ENCODE measurements around the gene SS18L1. TPM values are rescaled to one million over a fixed set of nuclear protein-coding genes. Genes with fewer than 3 reads are reported as not detected.
"Not testable (repeated sequence)": the region's sequence is repeated elsewhere in the genome, so short reads cannot be mapped to it uniquely, and the experiment has no call there.

Gene SS18L1
- total RNA-seq, 3 donors from 2014 or later (not counting 1 experiment from before 2014, with no cell fraction given), result 19.1 to 26.0 (median 23.7) TPM

DNA sequence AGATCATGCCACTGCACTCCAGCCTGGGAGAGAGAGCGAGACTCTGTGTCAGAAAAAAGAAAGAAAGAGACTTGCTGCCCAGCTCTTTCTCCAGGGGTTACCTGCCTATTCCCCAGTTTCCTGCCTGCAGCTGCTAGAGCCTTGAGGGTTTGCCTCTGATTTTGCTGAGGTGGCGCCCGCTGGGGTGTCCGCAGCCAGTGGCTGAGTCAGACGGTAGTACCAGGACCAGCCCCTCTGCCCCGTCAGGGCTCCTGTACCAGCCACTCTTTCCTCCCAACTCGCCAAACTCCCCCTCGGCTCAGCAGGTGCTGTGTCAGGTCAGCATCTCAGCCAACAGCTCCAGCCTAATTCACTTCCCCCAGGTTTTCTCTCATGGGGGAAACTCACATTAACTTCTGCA, 28.7 kb upstream of the SS18L1 start:
- peaks cover 0 to 22% of the 10 kb centered on the region in 2 donors for H3K4me1 Mint-ChIP-seq
- peaks cover 30% of the 10 kb centered on the region for H3K4me1 ChIP-seq (ENCODE audit: control insufficient read depth, insufficient read depth, low read length)
- peaks cover 8% of the 10 kb centered on the region for H3K36me3 Mint-ChIP-seq
- H3K27me3 ChIP-seq (ENCODE audit: control insufficient read depth, insufficient read depth, low read length), result peaks cover 18% of the 10 kb centered on the region
- H3K9me3 Mint-ChIP-seq, result peaks cover 5 to 11% of the 10 kb centered on the region in 2 donors
- peaks cover 11 to 12% of the 10 kb centered on the region in 2 donors for H3K27me3 Mint-ChIP-seq (ENCODE audit: low read depth in 2 of 2)
- peaks cover 54% of the 10 kb centered on the region for H3K9me3 ChIP-seq (ENCODE audit: control insufficient read depth, insufficient read depth, low read length)
- H3K36me3 ChIP-seq (ENCODE audit: control insufficient read depth, insufficient read depth, low read length), result no peaks in the 10 kb centered on the region
- no peak overlapping the region for H3K4me3 ChIP-seq (ENCODE audit: low read length)
- no peak for ATAC-seq
- intact Hi-C loops (cut with micrococcal nuclease), result no loop called here
- no peak overlapping the region for H3K4me3 Mint-ChIP-seq
- no peak overlapping the region for H3K27ac Mint-ChIP-seq
- no peak overlapping the region for H3K27ac ChIP-seq (ENCODE audit: low read length)
- WGBS (ENCODE audit: insufficient coverage), result 60% methylated on average over 8 of the region's 8 CpGs
- DNase-seq, result no peak
- TF ChIP-seq, protein P1, sequence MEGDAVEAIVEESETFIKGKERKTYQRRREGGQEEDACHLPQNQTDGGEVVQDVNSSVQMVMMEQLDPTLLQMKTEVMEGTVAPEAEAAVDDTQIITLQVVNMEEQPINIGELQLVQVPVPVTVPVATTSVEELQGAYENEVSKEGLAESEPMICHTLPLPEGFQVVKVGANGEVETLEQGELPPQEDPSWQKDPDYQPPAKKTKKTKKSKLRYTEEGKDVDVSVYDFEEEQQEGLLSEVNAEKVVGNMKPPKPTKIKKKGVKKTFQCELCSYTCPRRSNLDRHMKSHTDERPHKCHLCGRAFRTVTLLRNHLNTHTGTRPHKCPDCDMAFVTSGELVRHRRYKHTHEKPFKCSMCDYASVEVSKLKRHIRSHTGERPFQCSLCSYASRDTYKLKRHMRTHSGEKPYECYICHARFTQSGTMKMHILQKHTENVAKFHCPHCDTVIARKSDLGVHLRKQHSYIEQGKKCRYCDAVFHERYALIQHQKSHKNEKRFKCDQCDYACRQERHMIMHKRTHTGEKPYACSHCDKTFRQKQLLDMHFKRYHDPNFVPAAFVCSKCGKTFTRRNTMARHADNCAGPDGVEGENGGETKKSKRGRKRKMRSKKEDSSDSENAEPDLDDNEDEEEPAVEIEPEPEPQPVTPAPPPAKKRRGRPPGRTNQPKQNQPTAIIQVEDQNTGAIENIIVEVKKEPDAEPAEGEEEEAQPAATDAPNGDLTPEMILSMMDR (IDR thresholded peaks at IDR 0.05), result no peak

DNA sequence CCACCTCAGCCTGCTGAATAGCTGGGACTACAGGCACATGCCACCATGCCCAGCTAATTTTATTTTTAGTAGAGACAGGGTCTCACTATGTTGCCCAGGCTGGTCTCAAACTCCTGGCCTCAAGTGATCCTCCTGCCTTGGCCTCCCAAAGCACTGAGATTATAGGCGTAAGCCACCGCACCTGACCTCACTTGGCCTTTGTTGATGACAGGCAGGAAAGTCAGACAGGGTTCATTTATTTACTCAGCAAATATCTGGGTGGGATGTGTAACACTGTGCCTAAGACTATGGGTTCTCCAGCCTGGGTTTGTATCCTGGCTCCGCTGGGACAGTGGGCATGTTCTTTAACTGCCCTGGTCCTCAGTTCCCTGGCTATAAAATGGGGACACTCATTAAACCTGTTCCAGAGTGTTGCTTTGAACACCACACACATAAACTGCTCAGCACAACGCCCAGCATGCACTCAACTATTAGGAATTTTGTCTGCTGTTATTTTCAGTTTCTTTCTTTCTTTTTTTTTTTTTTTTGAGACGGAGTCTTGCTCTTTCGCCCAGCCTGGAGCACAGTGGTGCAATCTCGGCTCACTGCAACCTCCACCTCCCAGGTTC, 27.7 kb upstream of the SS18L1 start:
- H3K36me3 Mint-ChIP-seq; H3K27ac Mint-ChIP-seq; DNase-seq; H3K27ac ChIP-seq (ENCODE audit: low read length); H3K4me3 Mint-ChIP-seq; H3K9me3 Mint-ChIP-seq; H3K4me3 ChIP-seq (ENCODE audit: low read length); ATAC-seq; H3K36me3 ChIP-seq (ENCODE audit: control insufficient read depth, insufficient read depth, low read length); intact Hi-C loops (cut with micrococcal nuclease): not testable (repeated sequence)
- H3K27me3 ChIP-seq (ENCODE audit: control insufficient read depth, insufficient read depth, low read length), result peaks cover 18% of the 10 kb centered on the region
- WGBS (ENCODE audit: insufficient coverage), result 93% methylated on average over 7 of the region's 7 CpGs
- H3K4me1 ChIP-seq (ENCODE audit: control insufficient read depth, insufficient read depth, low read length), result peaks cover 32% of the 10 kb centered on the region
- H3K9me3 ChIP-seq (ENCODE audit: control insufficient read depth, insufficient read depth, low read length), result peaks cover 45% of the 10 kb centered on the region
- Mint-ChIP-seq H3K27me3 (ENCODE audit: low read depth in 2 of 2) (peaks cover 11% of the 10 kb centered on the region in 2 donors), H3K4me1 (peaks cover 2 to 22% of the 10 kb centered on the region in 2 donors)

DNA sequence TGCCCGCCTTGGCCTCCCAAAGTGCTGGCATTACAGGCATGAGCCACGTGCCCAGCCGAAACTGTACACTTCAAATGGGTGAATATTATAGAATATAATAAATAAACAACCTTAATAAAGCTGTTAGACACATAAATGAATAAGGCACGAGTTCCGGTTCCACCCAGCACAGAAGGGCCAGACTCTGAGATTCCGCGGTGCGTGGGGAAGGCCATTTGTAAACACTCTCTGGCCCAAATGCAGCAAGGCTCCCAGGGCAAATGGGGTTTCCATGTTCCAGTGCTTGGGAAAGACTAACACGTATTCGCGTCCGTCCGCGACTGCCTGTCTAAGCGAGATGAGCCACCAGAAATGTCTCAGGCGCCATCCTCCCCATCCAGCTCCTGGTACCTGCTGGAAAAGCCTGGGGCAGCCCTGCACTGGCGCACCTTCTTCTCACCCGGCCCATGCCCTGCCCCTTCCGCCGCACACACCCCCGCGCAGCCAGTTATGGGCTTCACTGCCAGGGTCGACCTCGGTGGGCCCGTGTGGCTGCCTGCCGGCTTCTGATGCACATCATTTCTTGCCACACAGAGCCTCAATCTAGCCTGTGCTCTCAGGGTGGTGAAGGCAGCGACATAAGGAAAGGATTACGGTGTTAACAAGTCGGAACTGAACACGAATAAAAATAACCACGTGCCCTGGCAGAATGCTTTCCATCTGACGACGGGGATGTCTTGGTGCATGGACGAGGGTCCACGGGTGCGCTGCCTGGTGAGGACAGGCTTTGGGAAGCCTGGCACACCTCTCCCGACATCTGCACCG, 26.8 kb upstream of the SS18L1 start:
- no peak overlapping the region for H3K4me3 ChIP-seq (ENCODE audit: low read length)

DNA sequence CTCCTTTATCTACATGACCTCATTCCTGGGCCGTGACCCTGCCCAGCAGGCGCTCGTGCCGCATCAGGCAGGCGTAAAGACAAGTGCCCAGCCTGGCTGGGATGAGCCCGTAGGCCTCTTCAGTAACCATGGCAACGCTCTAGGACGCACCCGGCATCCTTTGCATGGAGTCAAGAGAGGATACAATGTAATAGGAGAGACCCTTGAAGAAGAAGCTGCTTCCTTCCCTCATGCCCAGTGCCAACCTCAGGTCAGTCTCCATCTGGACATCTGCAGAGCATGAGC, 26.3 kb upstream of the SS18L1 start:
- Histone ChIP-seq H3K36me3 (ENCODE audit: control insufficient read depth, insufficient read depth, low read length) (no peaks in the 10 kb centered on the region), H3K9me3 (ENCODE audit: control insufficient read depth, insufficient read depth, low read length) (peaks cover 35% of the 10 kb centered on the region), H3K27ac (ENCODE audit: low read length) (peak overlapping the region; percentile 24), H3K4me3 (ENCODE audit: low read length) (no peak overlapping the region), H3K4me1 (ENCODE audit: control insufficient read depth, insufficient read depth, low read length) (peaks cover 39% of the 10 kb centered on the region), H3K27me3 (ENCODE audit: control insufficient read depth, insufficient read depth, low read length) (peaks cover 15% of the 10 kb centered on the region)
- DNase-seq (no peak), ATAC-seq (no peak)
- H3K27me3 Mint-ChIP-seq (ENCODE audit: low read depth in 2 of 2), result peaks cover 9 to 11% of the 10 kb centered on the region in 2 donors
- TF ChIP-seq, protein P1 (IDR thresholded peaks at IDR 0.05), result no peak
- intact Hi-C loops (cut with micrococcal nuclease), result no loop called here
- H3K9me3 Mint-ChIP-seq, result peaks cover 0 to 2% of the 10 kb centered on the region in 2 donors
- H3K27ac Mint-ChIP-seq, result peak overlapping the region; percentile 78 to 80
- no peaks in the 10 kb centered on the region for H3K36me3 Mint-ChIP-seq
- 82% methylated on average over 9 of the region's 9 CpGs for WGBS (ENCODE audit: insufficient coverage)
- peak overlapping the region; percentile 64 for H3K4me3 Mint-ChIP-seq
- peaks cover 7 to 28% of the 10 kb centered on the region in 2 donors for H3K4me1 Mint-ChIP-seq

More for the DNA sequence above, 26.8 kb upstream of the SS18L1 start:
- peaks cover 39% of the 10 kb centered on the region for H3K4me1 ChIP-seq (ENCODE audit: control insufficient read depth, insufficient read depth, low read length)
- no peaks in the 10 kb centered on the region for H3K36me3 Mint-ChIP-seq
- H3K27ac ChIP-seq (ENCODE audit: low read length), result no peak overlapping the region
- peak overlapping the region; percentile 78 to 80 for H3K27ac Mint-ChIP-seq
- peaks cover 9 to 11% of the 10 kb centered on the region in 2 donors for H3K27me3 Mint-ChIP-seq (ENCODE audit: low read depth in 2 of 2)
- H3K4me3 Mint-ChIP-seq, result no peak overlapping the region
- no peaks in the 10 kb centered on the region for H3K36me3 ChIP-seq (ENCODE audit: control insufficient read depth, insufficient read depth, low read length)
- TF ChIP-seq, protein P1 (IDR thresholded peaks at IDR 0.05), result no peak
- H3K27me3 ChIP-seq (ENCODE audit: control insufficient read depth, insufficient read depth, low read length), result peaks cover 18% of the 10 kb centered on the region
- DNase-seq (no peak), ATAC-seq (no peak)
- WGBS (ENCODE audit: insufficient coverage), result 93% methylated on average over 36 of the region's 38 CpGs
- intact Hi-C loops (cut with micrococcal nuclease), result no loop called here
- H3K9me3 Mint-ChIP-seq, result peaks cover 0 to 2% of the 10 kb centered on the region in 2 donors
- peaks cover 7 to 28% of the 10 kb centered on the region in 2 donors for H3K4me1 Mint-ChIP-seq
- peaks cover 41% of the 10 kb centered on the region for H3K9me3 ChIP-seq (ENCODE audit: control insufficient read depth, insufficient read depth, low read length)

Measured in natural killer cell (primary cell).